ENCODE results near the gene CDK15.

The CDK15 gene

GRCh38 chr2:201879996-201880395 lies 73.7 kb downstream of the CDK15 start:
- DNase-seq: no peak

- no peak for DNase-seq
These were observed 74.2 kb downstream of the CDK15 start for GRCh38 chr2:201880579-201880978.

- no peak for DNase-seq
These were observed 74.8 kb downstream of the CDK15 start for GRCh38 chr2:201880993-201881611.

- no peak for DNase-seq
These were observed 75.4 kb downstream of the CDK15 start for GRCh38 chr2:201881741-201882140.

GRCh38 chr2:201882353-201883090 lies 76.2 kb downstream of the CDK15 start:
- DNase-seq: peak; percentile 42

- peak; percentile 29 for DNase-seq
These were observed 77.5 kb downstream of the CDK15 start for GRCh38 chr2:201883606-201884369.

GRCh38 chr2:201886504-201886903 lies 80.2 kb downstream of the CDK15 start:
- DNase-seq: no peak

- DNase-seq: no peak
These were observed 81.6 kb downstream of the CDK15 start for GRCh38 chr2:201887773-201888425.

- DNase-seq: no peak
These were observed 82.1 kb downstream of the CDK15 start for GRCh38 chr2:201888426-201888800.

- no peak for DNase-seq
These were observed 84.1 kb downstream of the CDK15 start for GRCh38 chr2:201890453-201890852.

GRCh38 chr2:201891676-201892075 lies 85.3 kb downstream of the CDK15 start:
- no peak for DNase-seq

- DNase-seq: no peak
These were observed 86.2 kb downstream of the CDK15 start for GRCh38 chr2:201892516-201892915.

- DNase-seq: no peak
These were observed 94.0 kb downstream of the CDK15 start for GRCh38 chr2:201900362-201900761.

- no peak for DNase-seq
These were observed 95.4 kb downstream of the CDK15 start for GRCh38 chr2:201901786-201902185.

- DNase-seq: no peak
These were observed 98.4 kb downstream of the CDK15 start for GRCh38 chr2:201904538-201905420.

GRCh38 chr2:201906777-201907562 lies 100.6 kb downstream of the CDK15 start:
- no peak for DNase-seq

GRCh38 chr2:201907563-201907881 lies 101.2 kb downstream of the CDK15 start:
- no peak for DNase-seq

- DNase-seq: no peak
These were observed 102.6 kb downstream of the CDK15 start for GRCh38 chr2:201908901-201909300.

- DNase-seq: no peak
These were observed 103.0 kb downstream of the CDK15 start for GRCh38 chr2:201909348-201909747.

GRCh38 chr2:201909961-201910361 lies 103.6 kb downstream of the CDK15 start:
- DNase-seq: no peak

- DNase-seq: no peak
These were observed 105.0 kb downstream of the CDK15 start for GRCh38 chr2:201911372-201911771.

GRCh38 chr2:201913201-201913600 lies 106.9 kb downstream of the CDK15 start:
- DNase-seq: no peak

All from NCI-H1092 (cell line).